HG02852 (cell line): ENCODE results near the gene PPP2R3C.
"Not testable (repeated sequence)": the region's sequence is repeated elsewhere in the genome, so short reads cannot be mapped to it uniquely, and the experiment has no call there.

ENCODE experiments used
- ATAC-seq: cut with Tn5 transposase; IDR thresholded peaks from one replicate; pipeline ENCODE4 v1.9.1; 2021; ENCODE audit warnings: mild to moderate bottlenecking, moderate library complexity; ENCODE audit not compliant: unreplicated experiment

PPP2R3C gene

DNA sequence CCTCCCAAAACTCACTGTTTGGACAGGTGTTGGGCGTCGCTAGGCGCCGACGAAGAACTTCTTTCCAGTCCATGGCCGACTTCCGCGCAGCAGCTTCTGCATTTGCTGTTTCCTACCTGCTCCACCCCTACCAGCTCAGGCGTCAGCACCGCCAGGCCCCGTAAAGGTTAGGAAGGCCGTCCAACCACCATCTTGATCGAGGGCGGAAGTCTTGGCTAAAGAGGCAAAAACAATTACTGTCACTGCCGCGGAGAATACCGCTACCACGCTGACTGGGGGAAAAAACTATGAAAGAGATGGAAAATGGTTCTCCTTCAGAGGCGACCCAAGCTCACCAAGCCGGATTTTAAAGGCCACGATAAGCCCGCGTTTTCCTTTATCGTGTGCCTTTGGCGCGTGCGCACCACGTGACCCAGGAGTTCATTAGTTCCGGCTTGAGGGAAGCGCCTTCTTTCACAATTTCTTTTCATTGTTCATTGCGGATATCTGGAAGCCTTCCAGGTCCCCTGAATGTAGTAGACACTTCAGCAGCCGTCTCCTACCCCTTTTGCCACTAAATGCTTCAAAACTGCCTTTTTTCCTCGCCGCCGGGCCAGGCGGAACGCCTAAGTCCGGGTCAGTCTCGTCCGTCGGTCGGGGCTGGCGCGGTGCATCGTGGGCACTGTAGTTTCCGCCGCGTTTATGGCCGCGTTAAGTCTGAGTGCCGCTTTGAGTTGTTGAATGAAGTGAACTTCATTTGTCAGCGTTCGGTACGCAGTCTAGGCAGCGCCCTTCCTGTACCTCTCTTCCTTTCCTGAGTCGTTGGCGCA lies at the start of gene PPP2R3C, which contains the start of gene PRORP:
Gene PPP2R3C (minus strand): TSS at position 104 of the 809 bp plus-strand sequence. CDS start 31 bp downstream, at position 73.
Gene PRORP (plus strand): TSS at position 666 of the 809 bp plus-strand sequence. CDS start 694 bp downstream, outside the sequence.
- peak; percentile 84 for ATAC-seq

DNA sequence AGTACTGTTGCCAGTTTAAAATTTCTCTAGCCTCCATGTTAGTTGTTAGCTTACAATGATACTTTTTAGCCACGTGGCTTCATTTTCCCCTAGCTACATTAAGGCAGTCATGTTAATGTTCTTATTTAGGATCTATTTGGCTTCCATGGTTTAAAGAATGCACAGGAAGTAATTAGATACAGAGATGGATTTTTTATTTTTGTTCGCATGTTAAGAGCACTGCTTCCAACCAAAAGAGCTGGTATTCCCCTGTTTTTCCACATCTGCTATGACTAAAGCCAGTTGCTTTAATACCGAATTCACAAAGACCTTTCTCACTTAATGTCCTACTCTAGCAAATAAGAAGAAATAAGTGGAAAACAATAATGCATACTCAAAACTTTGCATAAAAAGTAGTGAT lies 45.7 kb upstream of the PPP2R3C start:
- no peak for ATAC-seq

DNA sequence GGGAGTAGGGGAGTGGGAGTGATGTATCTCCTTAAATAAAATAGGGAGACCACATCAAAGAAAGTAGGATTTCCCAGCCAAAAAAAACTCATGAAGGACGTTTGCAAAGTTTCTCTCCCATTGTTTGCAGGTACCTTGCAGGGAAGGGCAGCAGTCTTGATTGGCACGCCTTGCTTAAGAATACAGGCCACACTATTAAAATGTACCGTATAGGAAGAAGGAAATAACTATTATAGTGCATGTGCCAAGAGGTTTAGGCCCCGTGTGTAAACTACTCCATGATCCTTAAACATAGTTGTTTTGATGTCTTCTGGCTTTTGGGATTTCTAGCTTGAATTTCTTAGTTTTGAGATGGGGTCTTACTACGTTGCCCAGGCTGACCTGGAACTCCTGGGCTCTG lies 43.1 kb upstream of the PPP2R3C start:
- ATAC-seq = no peak

DNA sequence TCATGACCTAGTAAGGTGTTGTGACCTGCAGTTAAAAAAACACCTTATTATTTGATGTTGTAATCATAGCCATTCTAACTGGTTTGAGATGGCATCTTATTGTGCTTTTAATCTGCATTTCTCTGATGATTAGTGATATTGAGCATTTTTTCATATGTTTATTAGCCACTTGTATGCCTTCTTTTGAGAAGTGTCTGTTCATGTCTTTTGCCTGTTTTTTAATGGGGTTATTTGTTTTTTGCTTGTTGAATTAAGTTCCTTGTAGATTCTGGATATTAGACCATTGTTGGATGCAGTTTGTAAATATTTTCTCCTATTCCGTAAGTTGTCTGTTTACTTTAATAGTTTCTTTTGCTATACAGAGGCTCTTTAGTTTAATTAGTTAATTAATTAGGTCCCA lies 41.6 kb upstream of the PPP2R3C start:
- no peak for ATAC-seq

DNA sequence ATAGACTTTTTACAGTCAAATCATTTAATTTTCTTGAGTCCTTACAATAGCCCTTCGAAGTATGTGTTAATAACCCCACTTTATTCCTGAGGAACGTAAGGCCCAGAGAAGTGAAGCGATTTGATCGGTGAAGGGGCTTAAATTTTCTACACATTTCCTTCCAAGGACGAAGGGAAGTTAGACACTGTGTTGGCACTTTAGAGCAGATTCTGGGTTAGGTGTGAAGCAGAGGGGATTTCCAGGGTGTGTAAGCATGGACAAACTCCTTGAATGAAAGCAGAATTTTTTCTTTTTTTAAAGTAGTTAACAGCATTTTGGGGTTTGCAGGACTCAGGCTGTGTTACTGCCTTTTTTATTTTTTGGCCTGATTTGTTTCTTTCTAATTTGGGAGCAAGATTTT lies 39.4 kb upstream of the PPP2R3C start:
- no peak for ATAC-seq

DNA sequence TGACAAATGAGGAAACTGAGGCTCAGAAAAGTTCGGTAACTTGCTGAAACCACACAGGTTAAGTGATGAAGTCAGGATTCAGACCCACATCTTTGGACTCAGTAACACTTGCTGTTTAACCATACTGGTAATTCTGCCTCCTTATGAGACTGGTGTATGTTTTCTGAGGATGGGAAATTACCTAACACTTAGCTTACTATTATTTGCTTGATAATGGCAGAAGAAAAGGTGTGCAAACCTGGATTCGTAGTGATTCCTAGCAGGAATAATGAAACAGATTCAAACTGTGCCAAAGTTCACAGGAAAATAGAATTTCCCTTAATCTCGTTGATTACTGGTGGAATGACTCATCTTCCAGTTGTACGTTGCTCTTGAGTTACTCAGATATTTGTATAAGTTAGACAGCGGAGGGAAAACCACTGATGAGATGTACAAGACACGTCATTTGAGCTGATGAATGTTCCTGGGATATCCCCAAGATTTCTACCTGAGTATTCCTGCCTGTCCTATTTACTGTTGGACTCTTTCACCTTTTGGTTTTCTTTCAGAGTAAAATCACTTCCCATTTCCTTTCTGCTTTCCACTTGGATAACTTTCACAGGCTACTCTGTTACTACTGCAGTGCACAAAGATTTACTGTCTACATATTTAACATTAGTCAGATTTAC lies 38.1 kb upstream of the PPP2R3C start:
- ATAC-seq = peak; percentile 46

DNA sequence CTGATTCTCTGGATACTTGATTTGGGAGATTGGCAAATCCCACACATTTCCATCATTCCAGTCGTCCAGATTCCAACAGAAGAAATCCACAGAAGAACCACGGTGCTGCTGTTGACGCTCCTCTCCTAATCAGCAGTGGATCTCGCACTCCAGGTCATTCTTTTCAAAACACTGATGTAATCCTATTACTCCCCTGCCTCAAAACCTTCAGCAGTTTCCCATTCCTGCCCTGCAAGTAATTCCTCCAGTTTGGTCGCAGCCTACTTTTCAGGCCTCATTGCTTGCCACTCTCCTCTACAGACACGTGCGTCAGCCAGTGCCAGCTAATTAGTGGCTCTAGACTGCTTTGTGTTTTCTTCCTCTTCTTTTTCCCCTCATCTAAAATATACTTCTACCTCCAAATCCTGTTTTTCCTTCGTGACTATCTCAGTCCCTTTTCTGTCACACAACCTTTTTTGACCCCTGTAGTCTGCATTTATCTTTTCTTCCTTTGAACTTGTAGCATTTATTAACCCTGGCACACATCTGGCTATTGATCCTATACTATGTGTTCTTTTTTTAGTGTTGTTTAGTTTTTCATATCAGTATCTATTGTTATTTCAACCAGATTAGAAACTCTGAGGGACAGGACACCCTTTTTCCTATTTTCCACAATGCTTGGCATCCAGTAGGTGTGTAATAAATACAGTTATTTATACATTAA lies 37.3 kb upstream of the PPP2R3C start:
- no peak for ATAC-seq

DNA sequence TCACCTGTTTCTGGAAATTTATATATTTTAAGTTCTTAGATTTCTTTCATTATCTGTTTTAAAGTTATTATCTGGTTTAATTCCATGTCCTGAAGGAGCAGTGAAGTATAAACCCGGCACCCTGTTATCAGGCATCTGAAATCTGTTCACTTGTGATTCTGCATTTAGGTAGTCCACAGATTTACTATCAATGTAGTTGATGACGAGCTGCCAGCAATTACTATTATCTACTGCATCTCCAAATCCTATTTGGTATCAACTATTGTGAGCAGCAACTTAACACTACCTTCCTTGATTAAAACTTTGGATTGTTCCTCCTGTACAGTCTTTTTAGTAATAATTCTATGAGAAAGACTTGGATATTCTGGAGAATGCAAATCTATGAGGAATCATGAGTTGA lies 36.7 kb upstream of the PPP2R3C start:
- ATAC-seq = no peak

DNA sequence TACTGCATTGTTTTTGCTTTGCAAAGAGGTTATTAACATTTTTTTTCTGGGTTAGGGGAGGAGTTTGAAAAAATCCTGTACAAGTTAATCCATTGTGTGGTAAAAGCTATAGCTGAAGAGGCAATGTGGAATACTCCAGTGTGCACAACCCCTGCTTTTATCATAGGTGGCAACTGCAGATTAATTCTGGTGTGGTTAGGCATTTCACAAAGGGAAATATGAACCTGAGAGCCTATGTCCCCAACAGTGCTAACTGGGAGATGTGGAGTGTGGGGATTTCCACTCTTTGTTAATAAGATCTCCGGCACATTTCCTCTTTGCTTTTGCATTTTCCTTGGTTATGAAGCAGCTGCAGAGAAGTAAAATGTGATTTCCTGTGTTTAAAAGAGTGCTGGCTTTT lies 34.2 kb upstream of the PPP2R3C start:
- peak; percentile 57 for ATAC-seq

DNA sequence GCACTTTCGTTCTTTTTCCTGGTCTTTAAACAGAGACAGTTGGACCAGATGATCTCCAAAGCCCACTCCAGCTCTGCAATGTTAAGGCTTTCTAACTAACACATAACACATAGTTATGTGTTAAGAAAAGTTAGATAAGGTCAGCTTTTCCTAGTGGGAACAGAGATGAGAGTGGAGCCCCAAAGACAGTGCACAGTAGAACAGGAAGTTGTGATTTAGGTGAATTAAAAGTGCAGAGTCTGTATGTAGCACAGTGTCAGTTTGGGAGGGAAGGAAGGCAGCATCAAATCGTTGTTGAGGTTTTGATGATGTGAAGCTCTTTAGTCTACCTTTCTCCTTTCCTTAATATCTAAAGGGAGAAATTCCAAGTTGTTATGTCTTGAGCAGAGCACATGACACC lies 32.2 kb upstream of the PPP2R3C start:
- no peak for ATAC-seq

DNA sequence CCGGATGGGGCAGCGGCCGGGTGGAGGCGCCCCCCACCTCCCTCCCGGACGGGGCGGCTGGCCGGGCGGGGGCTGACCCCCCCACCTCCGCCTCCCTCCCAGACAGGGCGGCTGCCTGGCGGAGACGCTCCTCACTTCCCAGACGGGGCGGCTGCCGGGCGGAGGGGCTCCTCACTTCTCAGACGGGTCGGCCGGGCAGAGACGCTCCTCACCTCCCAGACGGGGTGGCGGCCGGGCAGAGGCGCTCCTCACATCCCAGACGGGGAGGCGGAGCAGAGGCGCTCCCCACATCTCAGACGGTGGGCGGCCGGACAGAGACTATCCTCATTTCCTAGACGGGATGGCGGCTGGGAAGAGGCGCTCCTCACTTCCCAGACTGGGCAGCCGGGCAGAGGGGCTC lies 30.7 kb upstream of the PPP2R3C start:
- ATAC-seq = not testable (repeated sequence)

DNA sequence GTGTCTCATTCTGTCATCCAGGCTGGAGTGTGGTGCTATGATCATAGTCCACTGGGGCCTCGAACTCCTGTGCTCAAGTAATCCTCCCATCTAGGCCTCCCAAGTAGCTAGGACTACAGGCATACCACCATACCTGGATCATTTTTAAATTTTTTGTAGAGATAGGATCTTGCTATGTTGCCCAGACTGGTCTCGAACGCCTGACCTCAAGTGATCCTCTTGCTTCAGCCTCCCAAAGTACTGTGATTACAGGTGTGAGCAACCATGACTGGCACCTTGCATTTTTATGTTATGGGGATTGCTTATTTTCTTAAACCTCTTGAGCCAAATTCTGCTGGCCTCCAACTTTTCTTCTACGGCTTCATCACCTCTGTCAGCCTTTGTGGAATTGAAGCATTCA lies 27.4 kb upstream of the PPP2R3C start:
- ATAC-seq = no peak

DNA sequence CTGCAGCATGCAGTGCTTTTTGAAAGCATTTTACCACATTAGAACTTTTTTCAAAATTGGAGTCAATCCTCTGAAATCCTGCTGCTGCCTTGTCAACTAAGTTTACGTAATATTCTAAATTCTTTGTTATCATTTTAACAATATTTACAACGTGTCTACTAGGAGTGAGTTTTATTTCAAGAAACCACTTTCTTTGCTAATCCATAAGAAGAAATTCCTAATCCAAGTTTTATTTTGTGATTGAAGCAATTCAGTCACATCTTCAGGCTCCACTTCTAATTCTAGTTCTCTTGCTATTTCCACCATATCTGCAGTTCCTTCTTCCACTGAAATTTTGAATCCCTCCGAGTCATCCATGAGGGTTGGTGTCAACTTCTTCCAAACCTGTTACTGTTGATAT lies 25.9 kb upstream of the PPP2R3C start:
- no peak for ATAC-seq

DNA sequence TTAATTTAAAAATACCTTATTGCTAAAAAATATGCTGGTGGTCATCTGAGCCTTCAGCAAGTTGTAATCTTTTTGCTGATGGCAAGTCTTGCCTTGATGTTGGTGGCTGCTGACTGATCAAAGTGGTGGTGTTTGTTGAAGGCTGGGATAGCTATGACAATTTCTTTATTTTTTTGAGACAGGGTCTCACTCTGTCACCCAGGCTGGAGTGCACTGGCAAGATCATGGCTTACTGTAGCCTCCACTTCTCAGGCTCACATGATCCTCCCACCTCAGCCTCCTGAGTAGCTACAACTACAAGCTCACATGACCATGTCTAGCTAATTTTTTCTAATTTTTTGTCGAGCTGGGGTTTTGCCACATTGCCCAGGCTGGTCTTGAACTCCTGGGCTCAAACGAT lies 25.4 kb upstream of the PPP2R3C start:
- ATAC-seq = no peak

DNA sequence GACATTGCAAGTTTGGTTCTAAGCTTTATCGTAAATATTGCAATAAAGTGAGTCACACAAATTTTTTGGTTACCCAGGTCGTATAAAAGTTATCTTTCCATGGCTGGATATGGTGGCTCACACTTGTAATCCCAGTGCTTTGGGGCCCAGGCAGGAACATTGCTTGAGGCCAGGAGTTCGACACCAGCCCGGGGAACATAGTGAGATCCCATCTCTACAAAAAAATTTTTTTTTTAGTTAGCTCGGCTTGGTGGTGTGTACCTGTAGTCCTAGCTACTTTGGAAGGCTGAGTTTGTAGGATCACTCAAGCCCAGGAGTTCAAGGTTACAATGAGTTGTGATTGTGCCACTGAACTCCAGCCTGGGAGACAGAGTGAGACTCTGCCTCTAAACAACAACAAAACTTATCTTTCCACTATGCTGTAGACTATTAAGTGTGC lies 24.9 kb upstream of the PPP2R3C start:
- ATAC-seq = no peak

DNA sequence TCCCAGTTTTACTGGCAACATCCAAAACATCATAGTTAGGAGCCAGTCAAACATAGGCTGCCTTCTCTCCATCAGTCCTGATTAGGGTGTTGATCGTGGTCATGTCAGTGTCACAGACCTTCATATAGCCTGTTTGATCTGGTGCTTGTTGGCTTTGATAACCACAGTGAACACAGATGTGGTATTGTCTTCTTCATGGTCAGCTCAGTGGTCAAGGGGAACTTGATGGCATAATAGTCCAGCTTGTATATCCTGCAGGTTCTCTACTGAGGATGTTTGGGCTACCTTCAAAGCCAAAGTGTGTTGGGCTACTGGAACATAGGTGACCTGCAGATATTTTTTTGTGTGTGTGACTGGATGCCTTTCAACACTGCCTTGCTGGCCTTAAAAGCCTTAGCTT lies 22.2 kb upstream of the PPP2R3C start:
- no peak for ATAC-seq

DNA sequence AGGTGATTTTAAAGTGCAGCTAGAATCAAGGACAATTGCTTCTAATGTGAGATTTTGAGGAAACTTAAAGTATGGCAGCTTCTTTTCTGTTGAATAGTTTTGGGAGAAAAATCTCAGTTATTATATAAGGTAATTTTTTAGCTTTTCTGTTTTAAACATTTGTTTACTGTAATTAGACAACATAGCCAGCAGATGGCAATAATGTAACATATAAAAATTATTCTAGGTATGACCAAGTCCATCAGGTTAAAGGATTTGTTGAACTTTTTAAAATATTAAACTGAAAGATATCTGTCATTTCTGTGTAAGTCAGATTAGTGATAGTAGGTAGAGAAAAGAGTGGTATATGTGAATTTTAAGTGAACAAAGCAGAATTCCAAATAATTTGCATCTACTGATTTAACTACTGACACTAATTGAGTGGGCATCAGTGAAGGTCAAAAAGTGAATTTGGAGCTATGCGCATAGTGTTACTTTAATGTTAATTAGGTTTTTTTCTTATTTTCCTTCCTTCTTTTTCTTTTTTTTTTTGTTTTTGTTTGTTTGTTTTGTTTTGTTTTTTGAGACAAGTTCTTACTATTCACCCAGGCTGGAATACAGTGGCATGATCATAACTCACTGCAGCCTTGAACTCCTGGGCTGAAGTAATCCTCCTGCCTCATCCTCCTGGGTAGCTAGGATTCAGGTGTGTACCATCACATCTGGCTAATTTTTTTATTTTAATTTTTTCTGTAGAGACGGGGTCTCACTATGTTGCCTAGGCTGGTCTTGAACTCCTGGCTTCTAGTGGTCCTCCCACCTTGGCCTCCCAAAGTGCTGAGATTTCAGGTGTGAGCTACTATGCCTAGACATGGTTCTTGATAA lies 19.2 kb upstream of the PPP2R3C start:
- ATAC-seq = no peak

DNA sequence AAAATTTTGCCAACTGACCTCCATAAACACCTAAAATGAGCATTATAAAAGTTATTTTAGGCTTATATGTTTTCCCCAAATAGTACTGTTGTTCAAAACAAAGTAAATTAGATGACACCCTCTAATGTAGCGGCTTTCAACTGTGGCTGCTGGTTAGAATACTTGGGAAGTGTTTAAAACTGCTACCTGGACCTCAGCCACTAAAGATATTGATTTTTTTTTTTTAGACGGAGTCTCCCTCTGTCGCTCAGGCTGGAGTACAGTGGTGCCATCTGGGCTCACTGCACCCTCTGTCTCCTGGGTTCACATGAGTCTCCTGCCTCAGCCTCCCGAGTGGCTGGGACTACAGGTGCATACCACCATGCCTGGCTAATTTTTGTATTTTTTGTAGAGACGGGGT lies 16.8 kb upstream of the PPP2R3C start:
- no peak for ATAC-seq

DNA sequence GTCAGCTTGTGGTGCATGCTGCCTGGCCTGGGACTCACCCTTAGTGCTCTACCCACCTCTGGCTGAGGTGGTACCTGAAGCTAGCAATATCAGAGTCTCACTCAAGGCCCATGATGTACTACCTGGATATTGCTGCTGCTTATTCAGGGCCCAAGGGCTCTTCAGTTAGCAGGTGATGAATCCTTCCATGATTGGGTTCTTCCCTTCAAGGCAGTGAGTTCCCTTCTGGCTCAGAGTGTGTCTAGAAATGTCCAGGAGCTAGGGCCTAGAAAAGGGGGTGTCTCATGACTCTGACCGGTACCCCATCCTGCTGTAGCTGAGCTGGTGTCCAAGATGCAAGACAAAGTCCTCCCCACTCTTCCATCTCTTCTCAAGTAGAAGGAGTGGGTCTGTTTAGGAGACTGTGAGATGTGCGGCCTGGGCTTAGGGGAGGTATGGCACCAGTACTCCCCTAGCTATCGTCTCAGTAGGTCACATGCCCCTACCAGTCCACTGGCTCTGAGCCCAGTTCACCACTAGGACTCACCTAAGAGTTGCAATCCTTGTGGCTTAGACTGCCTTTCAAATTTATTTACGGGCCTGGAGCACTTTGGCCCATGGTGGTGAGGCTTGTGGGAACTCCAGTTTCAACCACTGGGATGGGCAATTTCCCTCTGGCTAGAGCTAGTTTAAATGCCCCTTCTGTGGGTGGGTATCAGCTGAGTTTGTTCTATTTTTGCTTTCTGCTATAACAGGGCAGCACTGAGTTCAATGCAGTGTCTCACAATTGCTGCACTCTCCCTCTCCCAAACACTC lies 12.7 kb upstream of the PPP2R3C start:
- ATAC-seq = no peak
